ENCODE results near the gene CSMD2.

The CSMD2 gene

DNA sequence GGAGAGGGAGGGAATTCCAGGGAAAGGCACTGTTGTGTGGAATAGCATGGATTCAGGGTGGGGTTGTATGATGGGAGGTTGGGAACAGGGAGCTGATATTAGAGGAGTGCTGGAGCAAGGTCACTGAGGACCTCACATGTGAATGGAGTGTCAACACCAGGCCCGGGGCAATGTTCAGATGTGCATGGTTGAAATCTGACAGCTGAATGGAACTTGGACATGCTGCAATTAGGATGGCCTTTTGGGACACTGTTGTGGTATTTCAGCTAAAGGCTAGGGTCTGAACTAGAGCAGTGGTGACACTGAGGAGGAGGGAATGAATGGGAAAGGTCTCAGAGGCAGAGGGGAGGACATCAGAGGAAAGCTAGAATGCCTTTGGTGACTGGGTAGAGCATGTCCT, 667.6 kb downstream of the CSMD2 start:
- DNase-seq (ENCODE audit: low spot score): no peak
- TF ChIP-seq, protein P1, sequence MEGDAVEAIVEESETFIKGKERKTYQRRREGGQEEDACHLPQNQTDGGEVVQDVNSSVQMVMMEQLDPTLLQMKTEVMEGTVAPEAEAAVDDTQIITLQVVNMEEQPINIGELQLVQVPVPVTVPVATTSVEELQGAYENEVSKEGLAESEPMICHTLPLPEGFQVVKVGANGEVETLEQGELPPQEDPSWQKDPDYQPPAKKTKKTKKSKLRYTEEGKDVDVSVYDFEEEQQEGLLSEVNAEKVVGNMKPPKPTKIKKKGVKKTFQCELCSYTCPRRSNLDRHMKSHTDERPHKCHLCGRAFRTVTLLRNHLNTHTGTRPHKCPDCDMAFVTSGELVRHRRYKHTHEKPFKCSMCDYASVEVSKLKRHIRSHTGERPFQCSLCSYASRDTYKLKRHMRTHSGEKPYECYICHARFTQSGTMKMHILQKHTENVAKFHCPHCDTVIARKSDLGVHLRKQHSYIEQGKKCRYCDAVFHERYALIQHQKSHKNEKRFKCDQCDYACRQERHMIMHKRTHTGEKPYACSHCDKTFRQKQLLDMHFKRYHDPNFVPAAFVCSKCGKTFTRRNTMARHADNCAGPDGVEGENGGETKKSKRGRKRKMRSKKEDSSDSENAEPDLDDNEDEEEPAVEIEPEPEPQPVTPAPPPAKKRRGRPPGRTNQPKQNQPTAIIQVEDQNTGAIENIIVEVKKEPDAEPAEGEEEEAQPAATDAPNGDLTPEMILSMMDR (IDR thresholded peaks at IDR 0.05): no peak
- Histone ChIP-seq H3K27ac (no peak overlapping the region), H3K4me3 (no peak overlapping the region)

DNA sequence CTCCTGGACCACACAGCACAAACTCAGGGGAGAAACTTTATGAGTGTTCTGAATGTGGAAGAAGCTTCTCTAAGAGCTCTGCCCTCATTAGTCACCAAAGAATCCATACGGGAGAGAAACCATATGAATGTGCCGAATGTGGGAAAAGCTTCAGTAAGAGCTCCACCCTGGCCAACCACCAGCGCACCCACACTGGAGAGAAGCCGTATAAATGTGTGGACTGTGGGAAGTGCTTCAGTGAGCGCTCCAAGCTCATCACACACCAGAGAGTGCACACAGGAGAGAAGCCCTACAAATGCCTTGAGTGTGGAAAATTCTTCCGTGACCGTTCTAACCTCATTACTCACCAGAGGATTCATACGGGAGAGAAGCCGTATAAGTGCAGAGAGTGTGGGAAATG, 670.1 kb downstream of the CSMD2 start:
- TF ChIP-seq, protein P1 (IDR thresholded peaks at IDR 0.05): no peak
- Histone ChIP-seq H3K4me3 (no peak overlapping the region), H3K27ac (no peak overlapping the region)
- DNase-seq (ENCODE audit: low spot score): no peak

DNA sequence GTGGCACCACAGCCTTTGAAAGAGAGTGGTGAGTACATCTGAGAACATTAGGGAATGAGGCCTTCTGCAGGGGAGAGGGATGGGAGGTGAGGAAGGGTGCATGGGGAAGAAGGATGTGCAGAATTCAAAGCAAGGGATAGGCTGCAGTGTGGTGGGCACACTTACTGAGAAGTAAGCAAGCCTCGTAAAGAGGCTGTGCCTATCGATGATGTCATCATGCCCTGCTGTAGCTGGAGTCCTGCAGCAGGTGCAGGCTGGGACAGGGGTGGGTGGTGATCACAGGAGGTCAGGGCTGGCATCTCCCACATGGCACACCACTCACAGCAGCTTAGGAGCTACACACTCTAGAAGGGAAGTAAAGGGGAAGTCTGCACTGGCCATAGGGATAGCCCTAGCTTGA, 676.4 kb downstream of the CSMD2 start:
- DNase-seq (ENCODE audit: low spot score): no peak
- Histone ChIP-seq H3K4me3 (no peak overlapping the region), H3K27ac (no peak overlapping the region)
- TF ChIP-seq, protein P1 (IDR thresholded peaks at IDR 0.05): no peak

DNA sequence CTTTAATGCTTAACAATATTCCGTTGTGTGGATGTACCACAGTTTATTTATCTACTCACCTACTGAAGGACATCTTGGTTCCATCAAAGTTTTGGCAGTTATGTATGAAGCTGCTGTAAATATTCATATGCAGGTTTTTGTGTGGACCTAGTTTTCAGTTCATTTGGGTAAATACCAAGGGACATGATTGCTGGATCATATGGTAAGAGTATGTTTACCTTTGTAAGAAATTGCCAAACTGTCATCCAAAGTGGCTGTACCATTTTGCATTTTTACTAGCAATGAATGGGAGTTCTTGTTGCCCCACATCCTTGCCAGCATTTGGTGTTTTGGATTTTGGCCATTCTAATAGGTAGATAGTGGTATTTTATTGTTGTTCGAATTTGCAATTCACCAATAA, 682.6 kb downstream of the CSMD2 start:
- TF ChIP-seq, protein P1 (IDR thresholded peaks at IDR 0.05): no peak
- no peak overlapping the region for H3K4me3 ChIP-seq
- no peak for DNase-seq (ENCODE audit: low spot score)
- H3K27ac ChIP-seq: no peak overlapping the region

DNA sequence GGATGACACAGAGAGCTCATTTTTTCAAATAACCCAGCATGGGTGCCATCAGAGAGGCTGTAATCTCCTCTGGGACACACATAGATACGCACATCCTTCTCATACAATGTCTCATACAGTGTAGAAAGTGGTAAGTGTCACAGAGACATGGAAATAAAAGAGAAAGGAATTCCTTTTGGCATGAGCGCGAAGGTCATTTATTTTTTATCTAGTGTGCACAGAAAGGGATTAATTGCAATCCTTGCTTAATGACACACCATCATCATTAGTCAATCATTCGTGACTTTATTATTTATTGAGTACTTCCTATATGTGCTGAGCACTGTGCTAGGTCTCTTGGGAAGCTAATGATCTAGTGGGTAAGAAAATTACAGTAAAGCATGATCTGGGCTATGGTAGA, 687.6 kb downstream of the CSMD2 start:
- DNase-seq (ENCODE audit: low spot score): no peak
- no peak overlapping the region for H3K27ac ChIP-seq
- TF ChIP-seq, protein P1 (IDR thresholded peaks at IDR 0.05): no peak
- no peak overlapping the region for H3K4me3 ChIP-seq

DNA sequence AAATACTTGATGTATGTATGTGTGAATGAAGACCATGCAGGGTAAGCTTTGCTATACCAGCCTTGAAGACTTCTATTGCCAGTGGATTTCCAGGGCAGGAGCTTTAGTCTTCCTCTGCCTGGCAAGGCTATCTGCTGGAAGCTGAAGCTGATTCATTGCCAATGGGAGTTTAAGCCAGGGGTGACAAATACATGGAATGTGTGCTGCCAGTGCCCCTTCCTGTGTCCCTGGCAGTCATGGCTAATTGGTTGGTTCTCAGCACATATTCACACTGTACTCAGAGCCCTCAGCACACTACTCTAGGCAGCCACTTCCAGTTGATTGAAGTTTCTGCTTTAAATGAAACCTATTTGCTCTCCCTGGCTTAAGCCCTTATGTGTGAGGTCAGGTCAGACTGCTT, 691.1 kb downstream of the CSMD2 start:
- TF ChIP-seq, protein P1 (IDR thresholded peaks at IDR 0.05): no peak
- no peak for DNase-seq (ENCODE audit: low spot score)
- Histone ChIP-seq H3K4me3 (no peak overlapping the region), H3K27ac (no peak overlapping the region)

DNA sequence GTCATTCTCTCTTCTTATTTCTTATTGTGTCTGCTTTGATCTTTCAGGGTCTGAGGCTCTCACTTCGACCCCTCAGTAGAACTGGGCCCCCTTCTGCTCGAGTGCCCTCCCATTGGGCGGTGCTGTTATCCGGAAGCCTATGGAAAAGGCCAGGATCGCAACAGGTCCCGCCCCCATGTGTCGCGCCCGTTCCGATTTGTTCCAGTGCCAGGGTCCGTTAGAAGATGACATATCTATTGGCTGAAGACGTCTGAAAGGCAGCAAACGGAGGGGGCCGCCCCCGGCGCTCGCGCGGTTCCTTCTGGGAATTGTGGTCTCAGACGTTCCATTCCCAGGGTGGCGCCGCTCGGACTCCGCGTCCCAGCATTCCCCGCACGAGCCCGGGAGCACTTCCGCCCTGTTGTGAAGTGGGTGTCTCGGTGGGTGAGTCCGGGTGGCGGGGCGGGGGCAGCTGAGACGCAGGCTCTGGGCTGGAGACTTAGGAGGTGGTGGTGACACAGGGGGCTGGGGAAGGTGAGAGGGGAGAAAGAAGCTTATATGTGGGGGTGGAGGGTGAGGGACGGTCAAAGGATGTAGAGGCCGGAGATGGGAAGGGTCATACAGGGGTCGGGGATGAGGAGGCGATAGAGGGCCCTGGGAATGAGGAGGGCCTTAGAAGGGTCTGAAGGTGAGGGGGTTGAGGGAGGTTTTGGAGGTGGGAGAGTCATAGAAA, 692.6 kb downstream of the CSMD2 start, which contains the start of gene ZSCAN20:
TSS of gene ZSCAN20 (plus strand) at position 377 of the 712 bp plus-strand sequence. CDS start 6,644 bp downstream, outside the sequence.
- TF ChIP-seq, protein P1 (IDR thresholded peaks at IDR 0.05): no peak
- peak within 1 kb of the TSS; percentile 74 for H3K4me3 ChIP-seq
- peak within 1 kb of the TSS; percentile 75 to 84 for H3K27ac ChIP-seq
- peak; percentile 99 for DNase-seq (ENCODE audit: low spot score)

Measured in coronary artery (tissue), 2 donors.